T-cell (primary cell): Measurements from ENCODE around the gene CCNY. TPM values are rescaled to one million over a fixed set of nuclear protein-coding genes. Genes with fewer than 3 reads are reported as not detected.

Source experiments
- ATAC-seq, 4 experiments: fragments of 200-7000 bp in 3 of 4; fragments of 150-1000 bp in 1 of 4; cut with Tn5 transposase; replicated peaks in 1 of 4; 1 replicate in 3 of 4; 2 replicates in 1 of 4; pipeline ENCODE4 v1.10.0; 2021; ENCODE audit warnings: moderate library complexity in 3 of 4, mild to moderate bottlenecking in 2 of 4, moderate number of reproducible peaks in 1 of 4
- CTCF ChIA-PET, 2 donors: fragments of 300-600 bp; sonication (Branson Sonifier 250); formaldehyde crosslinking; loops; one replicate each; lab custom pipeline; 2022; ENCODE audit warnings: antibody characterized with exemption in 2 of 2; lab: Charles Lee
- POLR2A ChIA-PET, 2 donors: fragments of 300-600 bp; sonication (Branson Sonifier 250); formaldehyde crosslinking; loops; one replicate each; lab custom pipeline; 2022; ENCODE audit warnings: antibody characterized with exemption in 2 of 2; lab: Charles Lee
- DNase-seq, 35 experiments: peaks; one replicate each; pipeline versions ENCODE4 v3.0.0 to v3.0.0-alpha.2; 2013 to 2023
- H3K27ac ChIP-seq: one replicate; pipeline ENCODE4 v1.5.1; 2013; ENCODE audit warnings: low read length
- H3K27me3 ChIP-seq, 2 experiments: replicated peaks in 1 of 2; 1 replicate in 1 of 2; 2 replicates in 1 of 2; pipeline versions ENCODE4 v1.6.1 to v1.7.0; 2013; ENCODE audit warnings: low read length in 1 of 2, mixed read lengths in 1 of 2; ENCODE audit not compliant: control insufficient read depth in 2 of 2, insufficient read depth in 2 of 2; ENCODE audit errors: extremely low read depth in 1 of 2
- H3K36me3 ChIP-seq, 2 donors: 1 replicate in 1 of 2; 2 replicates in 1 of 2; pipeline versions ENCODE4 v1.6.1 to v1.7.0; 2013; ENCODE audit warnings: low read length in 1 of 2; ENCODE audit not compliant: control insufficient read depth in 2 of 2, insufficient read depth in 1 of 2; ENCODE audit errors: extremely low read depth in 1 of 2
- H3K4me1 ChIP-seq, 2 experiments: 1 replicate in 1 of 2; 2 replicates in 1 of 2; pipeline versions ENCODE4 v1.6.1 to v1.7.0; 2013; ENCODE audit warnings: low read length in 2 of 2, mixed read lengths in 1 of 2; ENCODE audit not compliant: insufficient read depth in 2 of 2, control insufficient read depth in 1 of 2; ENCODE audit errors: extremely low read depth in 1 of 2
- H3K4me3 ChIP-seq, 2 donors: 1 replicate in 1 of 2; 2 replicates in 1 of 2; pipeline versions ENCODE4 v1.5.1 to v1.7.0; 2013; ENCODE audit warnings: mild to moderate bottlenecking in 2 of 2, low read length in 1 of 2, moderate library complexity in 1 of 2; ENCODE audit not compliant: control insufficient read depth in 1 of 2; ENCODE audit errors: extremely low read depth in 1 of 2
- H3K9me3 ChIP-seq: 2 replicates; pipeline ENCODE4 v1.7.0; 2013
- H3K27ac Mint-ChIP-seq, 2 donors: one replicate each; pipeline ENCODE4 v1.8.0; 2020 to 2021; ENCODE audit warnings: mild to moderate bottlenecking in 2 of 2, mixed read lengths in 2 of 2
- H3K27me3 Mint-ChIP-seq, 2 donors: one replicate each; pipeline ENCODE4 v1.8.0; 2021 to 2022; ENCODE audit warnings: mixed read lengths in 2 of 2
- H3K36me3 Mint-ChIP-seq: one replicate; pipeline ENCODE4 v1.8.0; 2021; ENCODE audit warnings: mixed read lengths
- H3K4me1 Mint-ChIP-seq, 3 donors: one replicate each; pipeline ENCODE4 v1.8.0; 2020 to 2022; ENCODE audit warnings: mixed read lengths in 3 of 3, mild to moderate bottlenecking in 1 of 3
- H3K4me3 Mint-ChIP-seq, 3 donors: one replicate each; pipeline ENCODE4 v1.8.0; 2020 to 2022; ENCODE audit warnings: mild to moderate bottlenecking in 3 of 3, mixed read lengths in 3 of 3, moderate library complexity in 3 of 3
- H3K9me3 Mint-ChIP-seq, 3 donors: one replicate each; pipeline ENCODE4 v1.8.0; 2020 to 2022; ENCODE audit warnings: mixed read lengths in 3 of 3
- WGBS: methylation state at CpG from one replicate; pipeline ENCODE4 v1.1.5; 2013; ENCODE audit warnings: missing lambda C conversion rate; ENCODE audit not compliant: insufficient coverage; 5-methylcytosine and 5-hydroxymethylcytosine counted together
- total RNA-seq, 35 experiments: library from RNA in 6 of 35; stranded (reverse) in 6 of 35; fragments of 120-200 nt in 1 of 35; gene quantifications; one replicate each; pipeline versions ENCODE4 v1.2.1 to v1.2.4 and lab custom pipeline; 2013 to 2026

Gene CCNY
- total RNA-seq, 5 donors from 2014 or later (not counting 1 experiment from before 2014, with no cell fraction given), result 62.5 to 75.2 (median 62.8) TPM

DNA sequence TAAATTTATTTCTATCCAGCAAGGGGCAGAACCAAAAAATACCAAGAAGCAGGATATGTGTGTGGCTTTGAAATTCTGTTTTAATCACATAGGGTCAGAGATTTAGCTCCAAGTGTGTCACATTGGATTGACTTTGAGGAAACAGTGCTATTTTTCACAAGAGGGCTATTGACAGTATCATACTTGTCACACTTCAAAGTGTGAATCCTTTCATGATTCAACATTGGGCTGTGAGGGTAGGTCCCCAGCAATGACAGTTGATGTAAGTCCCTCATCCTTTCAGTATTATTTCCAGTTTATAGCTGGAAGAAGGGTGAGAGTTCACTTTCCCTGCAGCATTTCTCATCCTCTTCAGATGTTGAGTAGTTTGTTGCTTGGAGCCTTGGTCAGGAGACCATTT lies 7.4 kb downstream of the CCNY start:
- no peak for ATAC-seq
- Histone ChIP-seq H3K4me3 (no peak overlapping the region), H3K9me3 (no peaks in the 10 kb centered on the region), H3K36me3 (no peaks in the 10 kb centered on the region), H3K27me3 (no peaks in the 10 kb centered on the region), H3K4me1 (peaks cover 15 to 31% of the 10 kb centered on the region in 2 experiments), H3K27ac (no peak overlapping the region)
- ChIA-PET CTCF (no interaction called here), POLR2A (no interaction called here)
- Mint-ChIP-seq H3K27ac (no peak overlapping the region), H3K4me1 (peaks cover 82 to 85% (median 84%) of the 10 kb centered on the region in 3 donors), H3K27me3 (no peaks in the 10 kb centered on the region), H3K4me3 (no peak overlapping the region), H3K36me3 (peaks cover 9% of the 10 kb centered on the region), H3K9me3 (no peaks in the 10 kb centered on the region)
- DNase-seq, result no peak

GRCh38 chr10:35345383-35345742 lies 9.1 kb downstream of the CCNY start:
- ChIA-PET CTCF (interaction anchor here in 1 of 2 donors (1.0 kb wide), 1 partner anchor 23 kb away, joined by 5 read pairs; no protein-coding TSS in a partner anchor), POLR2A (interaction anchor here in 1 of 2 donors (0.5 kb wide), 1 partner anchor 8 kb away, joined by 3 read pairs; no protein-coding TSS in a partner anchor)
- DNase-seq (no peak), ATAC-seq (no peak)
- no CpG with 5 or more reads among the region's 5 CpGs for WGBS
- Mint-ChIP-seq H3K9me3 (no peaks in the 10 kb centered on the region), H3K4me3 (peak overlapping the region in 1 of 3 donors; percentile 22), H3K36me3 (peaks cover 9% of the 10 kb centered on the region), H3K27me3 (no peaks in the 10 kb centered on the region), H3K27ac (no peak overlapping the region), H3K4me1 (peaks cover 82 to 85% (median 84%) of the 10 kb centered on the region in 3 donors)
- H3K4me1 ChIP-seq, result peaks cover 15 to 41% of the 10 kb centered on the region in 2 experiments
- no peaks in the 10 kb centered on the region for H3K27me3 ChIP-seq
- no peak overlapping the region for H3K4me3 ChIP-seq
- H3K27ac ChIP-seq, result no peak overlapping the region
- no peaks in the 10 kb centered on the region for H3K9me3 ChIP-seq
- no peaks in the 10 kb centered on the region for H3K36me3 ChIP-seq

GRCh38 chr10:35346248-35346647 lies 9.9 kb downstream of the CCNY start:
- no peaks in the 10 kb centered on the region for H3K27me3 Mint-ChIP-seq
- H3K27ac Mint-ChIP-seq, result no peak overlapping the region
- H3K4me3 Mint-ChIP-seq, result no peak overlapping the region
- CTCF ChIA-PET, result interaction anchor here (0.6 to 1.0 kb wide), 2 partner anchors 22 to 106 kb away, joined by 5 to 6 read pairs; no protein-coding TSS in a partner anchor
- Histone ChIP-seq H3K36me3 (no peaks in the 10 kb centered on the region), H3K27me3 (no peaks in the 10 kb centered on the region), H3K9me3 (no peaks in the 10 kb centered on the region), H3K4me1 (peaks cover 15 to 37% of the 10 kb centered on the region in 2 experiments), H3K4me3 (no peak overlapping the region), H3K27ac (no peak overlapping the region)
- POLR2A ChIA-PET, result no interaction called here
- peaks cover 9% of the 10 kb centered on the region for H3K36me3 Mint-ChIP-seq
- no peaks in the 10 kb centered on the region for H3K9me3 Mint-ChIP-seq
- DNase-seq (no peak), ATAC-seq (no peak)
- H3K4me1 Mint-ChIP-seq, result peaks cover 82 to 85% (median 85%) of the 10 kb centered on the region in 3 donors

DNA sequence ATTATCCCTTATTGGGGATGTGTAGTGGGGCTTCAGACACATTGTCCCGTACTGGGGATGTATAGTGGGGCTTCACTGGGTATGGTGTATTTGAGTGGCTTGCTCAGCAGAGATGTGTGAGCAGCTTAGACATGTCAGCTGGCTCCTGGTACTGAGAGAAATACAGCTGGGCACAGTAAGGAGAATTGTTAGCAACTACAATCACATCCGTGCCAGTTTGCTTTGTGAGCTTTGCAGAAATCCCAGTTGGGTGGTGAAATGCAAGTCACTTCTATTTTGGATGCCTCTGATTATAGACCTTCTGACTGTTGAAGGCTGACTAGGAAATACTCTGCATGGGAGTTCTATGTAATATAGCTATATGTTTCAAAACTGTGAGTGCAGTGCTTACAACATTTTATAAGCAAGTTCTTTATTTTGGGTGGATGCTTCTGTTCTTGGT lies 10.8 kb downstream of the CCNY start:
- Mint-ChIP-seq H3K4me1 (peaks cover 81 to 85% (median 84%) of the 10 kb centered on the region in 3 donors), H3K27me3 (no peaks in the 10 kb centered on the region), H3K27ac (no peak overlapping the region), H3K36me3 (peaks cover 9% of the 10 kb centered on the region), H3K4me3 (no peak overlapping the region), H3K9me3 (no peaks in the 10 kb centered on the region)
- Histone ChIP-seq H3K4me1 (peaks cover 9 to 33% of the 10 kb centered on the region in 2 experiments), H3K27ac (no peak overlapping the region), H3K9me3 (no peaks in the 10 kb centered on the region), H3K36me3 (no peaks in the 10 kb centered on the region), H3K27me3 (no peaks in the 10 kb centered on the region), H3K4me3 (no peak overlapping the region)
- ChIA-PET POLR2A (no interaction called here), CTCF (interaction anchor here in 1 of 2 donors (1.0 kb wide), 1 partner anchor 17 kb away, joined by 3 read pairs; no protein-coding TSS in a partner anchor)
- WGBS, result 90% methylated on average over 2 of the region's 2 CpGs
- no peak for DNase-seq
- ATAC-seq, result no peak

DNA sequence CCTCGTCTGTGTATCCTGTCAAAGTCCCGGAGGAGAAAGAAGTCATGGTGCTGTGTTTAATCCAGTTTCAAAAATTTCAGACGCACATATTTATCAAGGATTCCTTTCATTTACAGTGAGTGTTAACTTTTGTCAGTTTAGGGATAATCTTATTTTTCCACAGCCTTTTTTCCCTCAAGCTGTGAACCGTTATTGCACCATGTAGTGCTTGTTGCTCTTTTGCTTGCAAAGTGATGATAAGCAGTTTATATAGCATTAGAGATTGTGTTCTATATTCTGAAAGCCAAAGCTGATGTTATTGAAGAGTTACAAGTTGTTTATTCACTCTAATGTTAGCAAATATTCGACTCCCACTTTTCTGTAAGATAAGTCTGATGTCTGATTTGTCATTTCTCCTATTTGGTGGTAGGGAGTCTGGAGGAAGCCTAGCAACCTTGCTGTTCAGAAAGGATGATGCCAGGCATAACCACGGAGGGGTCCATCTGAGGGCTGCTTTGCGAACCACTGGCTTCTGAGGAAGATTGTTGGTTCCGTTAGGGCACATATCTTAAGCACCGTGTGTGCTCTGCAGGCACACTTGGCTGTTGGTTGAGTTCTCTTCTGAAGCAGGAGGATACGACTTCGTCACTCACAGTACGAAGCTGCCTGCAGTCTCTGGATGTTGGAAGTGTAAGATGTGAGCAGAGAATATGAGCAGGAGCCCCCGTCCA lies 11.7 kb downstream of the CCNY start:
- CTCF ChIA-PET, result interaction anchor here in 1 of 2 donors (1.0 kb wide), 1 partner anchor 18 kb away, joined by 3 read pairs; no protein-coding TSS in a partner anchor
- H3K36me3 ChIP-seq, result no peaks in the 10 kb centered on the region
- WGBS, result 94% methylated on average over 8 of the region's 13 CpGs
- H3K27ac Mint-ChIP-seq, result no peak overlapping the region
- H3K9me3 ChIP-seq, result no peaks in the 10 kb centered on the region
- peaks cover 84 to 87% (median 85%) of the 10 kb centered on the region in 3 donors for H3K4me1 Mint-ChIP-seq
- DNase-seq (no peak), ATAC-seq (no peak)
- H3K9me3 Mint-ChIP-seq, result no peaks in the 10 kb centered on the region
- no peak overlapping the region for H3K4me3 Mint-ChIP-seq
- H3K4me1 ChIP-seq, result peaks cover 11 to 37% of the 10 kb centered on the region in 2 experiments
- no peaks in the 10 kb centered on the region for H3K27me3 Mint-ChIP-seq
- H3K27me3 ChIP-seq, result no peaks in the 10 kb centered on the region
- POLR2A ChIA-PET, result no interaction called here
- H3K27ac ChIP-seq, result no peak overlapping the region
- peaks cover 9% of the 10 kb centered on the region for H3K36me3 Mint-ChIP-seq
- H3K4me3 ChIP-seq, result no peak overlapping the region

- Mint-ChIP-seq H3K27ac (no peak overlapping the region), H3K4me3 (no peak overlapping the region), H3K9me3 (no peaks in the 10 kb centered on the region), H3K4me1 (peaks cover 86 to 89% (median 89%) of the 10 kb centered on the region in 3 donors), H3K27me3 (no peaks in the 10 kb centered on the region), H3K36me3 (peaks cover 10% of the 10 kb centered on the region)
- Histone ChIP-seq H3K4me1 (peaks cover 11 to 37% of the 10 kb centered on the region in 2 experiments), H3K4me3 (no peak overlapping the region), H3K9me3 (no peaks in the 10 kb centered on the region), H3K27me3 (no peaks in the 10 kb centered on the region), H3K27ac (no peak overlapping the region), H3K36me3 (no peaks in the 10 kb centered on the region)
- 98% methylated on average over 10 of the region's 10 CpGs for WGBS
- DNase-seq (no peak), ATAC-seq (no peak)
- POLR2A ChIA-PET, result no interaction called here
- CTCF ChIA-PET, result no interaction called here
Observed at GRCh38 chr10:35348609-35349388, 12.5 kb downstream of the CCNY start.
